Body of pancreas (tissue), 4 donors: ENCODE measurements around the gene SLC25A12.

Experiments used
- CTCF ChIP-seq, 7 experiments: fragments of 450-650 bp in 4 of 7; fragments of 200-600 bp in 3 of 7; sonication (generic) in 3 of 7; IDR thresholded peaks; one replicate each; pipeline ENCODE4 v1.5.1; 2016 to 2019; ENCODE audit warnings: antibody characterized with exemption in 7 of 7
- POLR2A ChIP-seq, 3 donors: fragments of 450-650 bp; IDR thresholded peaks; one replicate each; pipeline ENCODE4 v1.6.1; 2016; ENCODE audit warnings: antibody characterized with exemption in 3 of 3, mild to moderate bottlenecking in 2 of 3

DNA sequence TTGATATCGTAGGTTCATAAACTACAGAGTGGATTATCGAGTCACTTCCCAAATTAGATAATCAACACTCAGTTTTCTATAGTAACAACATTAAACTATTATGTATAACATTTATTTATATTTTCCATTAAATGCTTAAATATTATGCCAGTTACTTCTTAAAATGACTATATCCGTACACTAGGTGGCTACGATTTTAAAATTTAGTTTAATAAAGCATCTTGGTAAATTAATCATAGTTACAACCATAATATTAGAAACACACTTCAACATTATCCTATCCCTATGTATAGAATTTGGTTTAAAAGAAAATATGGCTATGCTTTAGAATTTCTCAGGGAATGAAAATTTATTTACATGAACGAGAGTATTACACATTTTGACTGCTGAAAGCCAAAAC lies 80.3 kb downstream of the SLC25A12 start:
- no peak for TF ChIP-seq CTCF (IDR thresholded peaks at IDR 0.05)
- TF ChIP-seq POLR2A (IDR thresholded peaks at IDR 0.05), result no peak
